CD4-positive, alpha-beta T cell (primary cell): Measurements from ENCODE around the gene TMEM44. TPM values are rescaled to one million over a fixed set of nuclear protein-coding genes. Genes with fewer than 3 reads are reported as not detected.

ENCODE experiments used
- ATAC-seq: fragments of 200-7000 bp; cut with Tn5 transposase; one replicate; pipeline ENCODE4 v1.10.0; 2022; ENCODE audit warnings: mild to moderate bottlenecking; ENCODE audit not compliant: poor library complexity
- CTCF ChIA-PET: fragments of 350-600 bp; sonication (Branson Sonifier 250); formaldehyde crosslinking; loops from one replicate; lab custom pipeline; 2021; ENCODE audit warnings: antibody characterized with exemption, inconsistent platforms; lab: Charles Lee
- POLR2A ChIA-PET: fragments of 350-600 bp; sonication (Branson Sonifier 250); formaldehyde crosslinking; loops from one replicate; lab custom pipeline; 2021; ENCODE audit warnings: antibody characterized with exemption, inconsistent platforms; lab: Charles Lee
- DNase-seq, 14 experiments: peaks; one replicate each; pipeline ENCODE4 v3.0.0-alpha.2; 2013 to 2020; ENCODE audit warnings: mixed read lengths in 2 of 14
- H3K27ac ChIP-seq, 2 donors: one replicate each; pipeline versions ENCODE4 v1.5.1 to v1.7.0; 2013; ENCODE audit warnings: low read length in 2 of 2, low read depth in 1 of 2, mild to moderate bottlenecking in 1 of 2
- H3K27me3 ChIP-seq, 2 experiments: 1 replicate in 1 of 2; 2 replicates in 1 of 2; pipeline versions ENCODE4 v1.6.1 to v1.7.0; 2013; ENCODE audit warnings: low read length in 2 of 2, control low read depth in 1 of 2, mild to moderate bottlenecking in 1 of 2, moderate library complexity in 1 of 2; ENCODE audit not compliant: insufficient read depth in 2 of 2, control insufficient read depth in 1 of 2
- H3K36me3 ChIP-seq: one replicate; pipeline ENCODE4 v1.6.1; 2013; ENCODE audit warnings: low read length, control low read depth; ENCODE audit not compliant: insufficient read depth
- H3K4me1 ChIP-seq: one replicate; pipeline ENCODE4 v1.6.1; 2013; ENCODE audit warnings: low read length, control low read depth; ENCODE audit not compliant: insufficient read depth
- H3K4me3 ChIP-seq: one replicate; pipeline ENCODE4 v1.5.1; 2013; ENCODE audit warnings: mild to moderate bottlenecking, low read length, moderate library complexity
- H3K9me3 ChIP-seq, 2 experiments: 1 replicate in 1 of 2; 2 replicates in 1 of 2; pipeline versions ENCODE4 v1.6.1 to v1.7.0; 2013; ENCODE audit warnings: low read length in 2 of 2, mild to moderate bottlenecking in 2 of 2, control low read depth in 1 of 2, moderate library complexity in 1 of 2; ENCODE audit not compliant: control insufficient read depth in 1 of 2, insufficient read depth in 1 of 2
- H3K27ac Mint-ChIP-seq: one replicate; pipeline ENCODE4 v1.8.0; 2020; ENCODE audit warnings: mixed read lengths
- H3K27me3 Mint-ChIP-seq: one replicate; pipeline ENCODE4 v1.8.0; 2021; ENCODE audit warnings: mixed read lengths
- H3K36me3 Mint-ChIP-seq: one replicate; pipeline ENCODE4 v1.8.0; 2021; ENCODE audit warnings: low read depth, mixed read lengths
- H3K4me1 Mint-ChIP-seq: one replicate; pipeline ENCODE4 v1.8.0; 2021; ENCODE audit warnings: low read depth, mixed read lengths
- H3K4me3 Mint-ChIP-seq: one replicate; pipeline ENCODE4 v1.8.0; 2020; ENCODE audit warnings: mild to moderate bottlenecking, mixed read lengths
- H3K9me3 Mint-ChIP-seq: one replicate; pipeline ENCODE4 v1.8.0; 2020; ENCODE audit warnings: mixed read lengths
- CTCF ChIP-seq: fragments of 200-600 bp; IDR thresholded peaks from one replicate; pipeline ENCODE4 v1.8.0; 2022; ENCODE audit warnings: antibody characterized with exemption, mild to moderate bottlenecking
- intact Hi-C, 2 experiments: fragments of 100-400 bp; cut with DNase I in 1 of 2; cut with micrococcal nuclease in 1 of 2; formaldehyde crosslinking; loops; one replicate each; pipeline versions ENCODE4 v1.15.1 to v1.9.0; 2023 to 2025; cut with DNase I, micrococcal nuclease
- total RNA-seq, 174 experiments: library from RNA in 2 of 174; stranded (reverse) in 2 of 174; gene quantifications; one replicate each; pipeline ENCODE4 v1.2.3 and lab custom pipeline; 2021 to 2026

The TMEM44 gene
- total RNA-seq, 2 experiments from 2014 or later = 0.98 to 1.1 TPM

- H3K36me3 Mint-ChIP-seq = peaks cover 89% of the 10 kb centered on the region
- H3K4me1 ChIP-seq = peaks cover 8% of the 10 kb centered on the region
- ATAC-seq (peak; percentile 39), DNase-seq (peak in 1 of 14 experiments; percentile 8)
- intact Hi-C loops = no loop called here
- ChIA-PET CTCF (interaction anchor here (1.3 kb wide), 1 partner anchor 10 kb away, joined by 5 read pairs; the partner anchor contains the start of gene LSG1), POLR2A (interaction anchor here (1.3 kb wide), 1 partner anchor 10 kb away, joined by 7 read pairs; the partner anchor contains the start of gene LSG1)
- H3K36me3 ChIP-seq = peaks cover 76% of the 10 kb centered on the region
- H3K4me1 Mint-ChIP-seq = peaks cover 22% of the 10 kb centered on the region
- H3K27me3 ChIP-seq = no peaks in the 10 kb centered on the region
- H3K9me3 ChIP-seq = no peaks in the 10 kb centered on the region
- no peak overlapping the region for H3K4me3 ChIP-seq
- peak overlapping the region; percentile 9 for H3K27ac Mint-ChIP-seq
- no peaks in the 10 kb centered on the region for H3K9me3 Mint-ChIP-seq
- no peak overlapping the region for H3K27ac ChIP-seq
- no peaks in the 10 kb centered on the region for H3K27me3 Mint-ChIP-seq
- TF ChIP-seq CTCF = no peak
- no peak overlapping the region for H3K4me3 Mint-ChIP-seq
These were observed 28.2 kb upstream of the TMEM44 start for GRCh38 chr3:194661374-194661773.

GRCh38 chr3:194659778-194660177 is 26.6 kb upstream of the TMEM44 start:
- Mint-ChIP-seq H3K36me3 (peaks cover 84% of the 10 kb centered on the region), H3K9me3 (no peaks in the 10 kb centered on the region), H3K27me3 (no peaks in the 10 kb centered on the region), H3K4me3 (no peak overlapping the region), H3K27ac (no peak overlapping the region), H3K4me1 (peaks cover 23% of the 10 kb centered on the region)
- H3K36me3 ChIP-seq = peaks cover 67% of the 10 kb centered on the region
- H3K9me3 ChIP-seq = no peaks in the 10 kb centered on the region
- intact Hi-C loops = no loop called here
- H3K4me1 ChIP-seq = peaks cover 8% of the 10 kb centered on the region
- CTCF ChIA-PET = no interaction called here
- no peaks in the 10 kb centered on the region for H3K27me3 ChIP-seq
- ATAC-seq (no peak), DNase-seq (no peak)
- H3K4me3 ChIP-seq = no peak overlapping the region
- no peak overlapping the region for H3K27ac ChIP-seq
- POLR2A ChIA-PET = interaction anchor here (1.4 kb wide), 1 partner anchor 13 kb away, joined by 3 read pairs; the partner anchor contains the start of gene LSG1
- no peak for TF ChIP-seq CTCF

GRCh38 chr3:194658477-194659242 is 25.4 kb upstream of the TMEM44 start:
- peaks cover 86% of the 10 kb centered on the region for H3K36me3 Mint-ChIP-seq
- no peak for DNase-seq
- peaks cover 32% of the 10 kb centered on the region for H3K4me1 Mint-ChIP-seq
- no peak overlapping the region for H3K4me3 Mint-ChIP-seq
- POLR2A ChIA-PET = interaction anchor here (1.4 kb wide), 1 partner anchor 14 kb away, joined by 3 read pairs; the partner anchor contains the start of gene LSG1
- Histone ChIP-seq H3K4me1 (peaks cover 8% of the 10 kb centered on the region), H3K4me3 (no peak overlapping the region), H3K36me3 (peaks cover 71% of the 10 kb centered on the region), H3K27ac (no peak overlapping the region), H3K27me3 (no peaks in the 10 kb centered on the region), H3K9me3 (no peaks in the 10 kb centered on the region)
- no peaks in the 10 kb centered on the region for H3K27me3 Mint-ChIP-seq
- no peak for TF ChIP-seq CTCF
- H3K9me3 Mint-ChIP-seq = no peaks in the 10 kb centered on the region
- no peak overlapping the region for H3K27ac Mint-ChIP-seq
- CTCF ChIA-PET = no interaction called here
- intact Hi-C loops = no loop called here
- no peak for ATAC-seq
